HK-2 (cell line): ENCODE measurements around the gene B4GALT5.
"Not testable (repeated sequence)": the region's sequence is repeated elsewhere in the genome, so short reads cannot be mapped to it uniquely, and the experiment has no call there.

Experiments
- DNase-seq: peaks from one replicate; pipeline ENCODE4 v3.0.0-alpha.2; 2018; ENCODE audit not compliant: unreplicated experiment

The B4GALT5 gene

GRCh38 chr20:49713753-49714712 is at the start of gene B4GALT5:
B4GALT5 (minus strand) TSS chr20:49713878; CDS start chr20:49713690, 188 bp downstream.
- DNase-seq = peak; percentile 70

GRCh38 chr20:49762940-49763766 is 49.5 kb upstream of the B4GALT5 start:
- no peak for DNase-seq

GRCh38 chr20:49761888-49762287 is 48.2 kb upstream of the B4GALT5 start:
- not testable (repeated sequence) for DNase-seq

DNA sequence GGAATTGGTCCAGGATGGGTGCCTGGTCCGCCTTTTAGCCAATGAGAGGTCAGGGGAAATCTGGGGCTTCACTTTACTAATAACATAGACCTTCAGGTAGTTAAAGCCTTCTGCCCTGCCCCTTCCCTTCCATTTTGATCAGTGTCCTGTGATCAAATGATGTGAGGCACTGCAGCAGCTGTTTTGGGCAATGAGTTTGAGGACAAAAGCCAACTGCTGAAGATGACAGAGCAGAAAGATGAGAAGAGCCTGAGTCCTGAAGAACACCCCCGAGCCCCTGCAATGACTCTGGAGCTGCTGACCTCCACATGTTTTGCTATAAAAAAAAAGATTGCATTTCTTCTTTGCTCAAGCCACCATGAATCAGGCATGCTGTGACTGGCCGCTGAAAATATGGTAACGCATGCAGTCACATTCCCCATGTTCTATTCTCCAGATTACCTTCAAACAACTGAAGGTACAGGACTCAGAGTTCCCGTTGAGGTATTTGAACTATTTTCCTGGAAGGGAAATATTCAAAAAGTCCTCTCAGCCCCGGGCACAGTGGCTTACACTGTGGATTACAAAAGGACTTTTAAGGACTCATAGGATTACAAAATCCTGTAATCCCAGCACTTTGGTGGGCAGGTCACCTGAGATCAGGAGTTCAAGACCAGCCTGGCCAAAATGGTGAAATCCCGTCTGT is 45.7 kb upstream of the B4GALT5 start:
- DNase-seq = no peak

DNA sequence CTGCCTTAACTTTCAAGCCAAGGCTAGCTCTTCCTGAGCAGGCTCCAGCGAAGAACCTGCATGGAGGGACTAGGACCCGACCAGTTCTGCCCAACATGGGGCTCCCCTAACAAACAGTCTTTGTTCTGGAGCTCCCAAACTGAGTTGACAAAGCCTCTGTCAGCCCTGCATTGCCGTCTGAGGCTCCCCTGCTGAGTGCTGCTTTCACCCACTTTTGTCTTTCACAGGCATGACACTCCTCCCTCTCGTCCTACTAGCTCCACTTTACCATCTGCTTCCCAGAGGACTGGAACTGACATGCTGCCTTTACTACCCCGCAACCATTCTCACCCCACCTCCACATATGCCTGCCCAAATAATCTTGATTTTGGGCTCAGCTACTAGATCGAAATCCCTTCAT is 45.1 kb upstream of the B4GALT5 start:
- DNase-seq = no peak

GRCh38 chr20:49757597-49757996 is 43.9 kb upstream of the B4GALT5 start:
- no peak for DNase-seq

DNA sequence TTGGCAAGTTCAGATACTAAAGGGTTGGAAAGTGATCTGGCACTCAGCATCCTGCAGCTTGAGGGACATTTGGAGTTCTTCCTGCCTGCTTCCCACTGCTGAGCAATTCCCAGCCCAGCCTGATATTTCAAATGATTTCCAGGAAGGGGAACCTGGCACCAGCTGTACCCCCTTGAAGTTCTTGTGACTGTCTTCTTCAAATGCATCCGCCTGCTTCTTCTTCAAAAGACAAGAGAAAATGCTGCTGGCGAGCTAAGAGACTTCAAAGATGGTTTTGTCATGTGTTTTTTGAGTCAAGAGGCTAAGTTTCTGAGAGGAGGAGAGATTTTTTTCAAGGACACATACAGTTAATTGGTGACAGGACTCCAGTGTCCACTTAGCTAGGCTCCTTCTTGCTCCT is 42.6 kb upstream of the B4GALT5 start:
- no peak for DNase-seq

GRCh38 chr20:49754596-49754995 is 40.9 kb upstream of the B4GALT5 start:
- no peak for DNase-seq

- DNase-seq = no peak
Observed at GRCh38 chr20:49753133-49753532, 39.5 kb upstream of the B4GALT5 start.

DNA sequence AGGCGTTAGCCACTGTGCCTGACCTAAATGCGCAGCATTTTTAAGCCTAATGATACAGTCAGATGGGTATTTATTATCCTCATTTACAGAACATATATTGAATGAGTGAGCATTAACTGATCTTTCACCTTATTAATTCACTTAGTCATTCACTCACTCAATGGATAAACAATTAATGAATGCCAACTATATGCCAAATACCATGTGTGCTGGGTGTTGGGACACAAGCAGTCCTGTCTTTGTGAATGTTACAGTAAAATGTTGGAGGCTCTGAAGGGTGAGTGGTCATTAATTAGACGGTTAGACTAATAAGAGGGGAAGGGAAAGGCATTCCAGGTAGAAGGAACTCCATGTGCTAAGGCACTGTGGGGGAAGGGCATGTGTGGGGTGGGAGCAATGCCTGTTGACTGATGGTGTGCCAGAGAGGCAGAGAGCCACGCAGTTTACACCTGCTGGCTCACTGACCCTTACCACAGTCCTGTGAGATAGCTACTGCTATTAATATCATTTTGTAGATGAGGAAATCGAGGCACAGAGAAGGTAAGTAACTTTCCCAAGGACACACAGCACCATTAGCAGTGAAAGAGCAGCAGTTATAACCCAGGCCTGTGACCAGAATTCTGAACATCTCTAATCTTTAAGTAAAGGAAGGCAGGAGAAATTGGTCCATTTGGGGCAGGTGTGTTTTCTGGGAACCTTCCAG is 38.7 kb upstream of the B4GALT5 start:
- DNase-seq = no peak

DNA sequence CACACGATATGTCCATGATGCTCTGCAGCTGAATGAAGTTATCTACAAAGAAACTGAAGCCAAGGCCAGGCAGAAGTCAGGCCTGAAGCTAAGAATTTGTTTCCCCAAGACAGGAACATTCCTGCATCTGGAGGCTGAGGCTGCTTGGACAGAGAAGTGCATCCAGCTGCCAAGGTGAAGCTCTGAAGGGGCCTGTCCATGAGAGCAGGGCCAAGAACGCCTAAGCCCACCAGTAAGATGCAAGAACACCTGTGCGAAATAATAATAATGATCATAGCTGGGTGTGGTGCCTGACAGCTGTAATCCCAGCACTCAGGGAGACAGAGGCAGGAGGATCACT is 37.7 kb upstream of the B4GALT5 start:
- no peak for DNase-seq

- no peak for DNase-seq
Observed at GRCh38 chr20:49750611-49751396, 37.1 kb upstream of the B4GALT5 start.

DNA sequence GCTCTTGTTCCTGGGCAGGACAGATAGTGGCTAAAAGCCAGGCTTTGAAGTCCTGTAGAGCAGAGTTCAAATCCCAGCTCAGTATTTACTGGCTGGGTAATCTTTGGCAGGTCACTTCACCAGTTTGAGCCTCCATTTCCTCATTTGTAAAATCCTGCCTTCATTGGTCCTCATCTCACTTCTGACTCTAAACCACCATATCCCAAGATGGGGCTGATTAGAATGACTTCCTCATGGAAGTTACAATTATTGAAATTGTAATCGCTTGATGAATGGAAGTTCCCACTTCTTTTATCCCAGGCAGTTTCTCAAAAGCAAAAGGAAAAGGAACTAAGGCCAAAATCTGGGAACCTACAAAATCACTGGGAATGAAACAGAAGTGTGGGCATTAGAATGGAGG is 35.9 kb upstream of the B4GALT5 start:
- no peak for DNase-seq

DNA sequence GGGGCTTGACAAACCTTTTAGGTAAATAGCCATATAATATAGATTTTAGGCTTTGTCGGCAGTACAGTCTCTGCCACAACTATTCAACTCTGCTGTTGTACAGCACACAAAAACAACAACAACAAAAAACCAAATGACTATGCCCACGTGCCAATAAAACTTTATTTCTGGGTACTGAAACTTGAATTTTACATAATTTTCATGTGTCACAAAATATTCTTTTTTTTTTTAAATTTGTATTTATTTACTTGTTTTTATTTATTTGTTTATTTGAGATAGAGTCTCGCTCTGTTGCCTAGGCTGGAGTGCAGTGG is 34.8 kb upstream of the B4GALT5 start:
- DNase-seq = no peak

- no peak for DNase-seq
Observed at GRCh38 chr20:49747707-49748524, 34.2 kb upstream of the B4GALT5 start.

- DNase-seq = no peak
Observed at GRCh38 chr20:49742948-49743347, 29.3 kb upstream of the B4GALT5 start.

- DNase-seq = no peak
Observed at GRCh38 chr20:49741977-49742376, 28.3 kb upstream of the B4GALT5 start.

DNA sequence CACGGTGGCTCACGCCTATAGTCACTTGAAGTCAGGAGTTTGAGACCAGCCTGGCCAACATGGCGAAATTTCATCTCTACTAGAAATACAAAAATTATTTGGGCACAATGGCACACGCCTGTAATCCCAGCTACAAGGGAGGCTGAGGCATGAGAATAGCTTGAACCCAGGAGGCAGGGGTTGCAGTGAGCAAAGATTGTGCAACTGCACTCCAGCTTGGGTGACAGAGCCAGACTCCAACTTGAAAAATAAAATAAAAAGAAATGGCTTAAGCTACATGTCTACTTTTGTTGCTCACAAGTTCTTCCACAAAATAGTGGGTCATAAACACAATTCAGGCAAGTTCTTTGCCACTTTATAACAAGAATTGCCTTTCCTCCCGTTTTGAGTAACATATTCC is 27.1 kb upstream of the B4GALT5 start:
- DNase-seq = no peak

- DNase-seq = no peak
Observed at GRCh38 chr20:49739042-49739441, 25.4 kb upstream of the B4GALT5 start.

GRCh38 chr20:49737260-49737659 is 23.6 kb upstream of the B4GALT5 start:
- DNase-seq = no peak
